ENCODE measurements around the gene COG2. TPM values are rescaled to one million over a fixed set of nuclear protein-coding genes. Genes with fewer than 3 reads are reported as not detected.
"Not testable (repeated sequence)": the region's sequence is repeated elsewhere in the genome, so short reads cannot be mapped to it uniquely, and the experiment has no call there.

COG2 gene
- total RNA-seq, 1 experiment from 2014 or later, result 26.7 TPM

GRCh38 chr1:230691615-230692014 is 49.3 kb downstream of the COG2 start:
- H3K4me3 ChIP-seq, result no peak overlapping the region
- no peaks in the 10 kb centered on the region for H3K27me3 ChIP-seq (replicated peaks)
- no peaks in the 10 kb centered on the region for H3K9me3 ChIP-seq (replicated peaks)
- H3K36me3 ChIP-seq, result peaks cover 44% of the 10 kb centered on the region
- no peak for DNase-seq (ENCODE audit: low read depth in 1 of 2, low spot score in 2 of 2)
- H3K27ac ChIP-seq, result no peak overlapping the region
- H3K4me1 ChIP-seq (replicated peaks), result no peaks in the 10 kb centered on the region

DNA sequence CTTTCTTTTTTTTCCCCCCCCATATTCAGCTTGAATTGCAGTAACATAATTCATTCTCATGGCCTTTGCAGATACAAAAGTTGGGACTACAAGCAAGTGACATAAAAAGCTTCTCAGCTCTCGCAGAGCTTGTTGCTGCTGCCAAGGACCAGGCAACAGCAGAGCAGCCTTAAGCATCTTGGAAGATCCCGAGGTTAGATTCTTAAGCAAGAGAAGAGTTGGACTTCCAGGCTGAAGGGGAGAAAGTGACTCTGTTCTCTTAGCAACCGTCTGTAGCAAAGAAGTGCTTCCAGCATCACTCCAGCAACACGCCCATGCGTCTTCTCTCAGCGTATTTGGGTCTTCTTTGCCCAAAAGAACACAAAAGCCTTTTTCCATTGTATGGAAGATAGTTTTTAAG is 50.9 kb downstream of the COG2 start:
- H3K36me3 ChIP-seq, result peaks cover 35% of the 10 kb centered on the region
- no peaks in the 10 kb centered on the region for H3K9me3 ChIP-seq (replicated peaks)
- no peaks in the 10 kb centered on the region for H3K27me3 ChIP-seq (replicated peaks)
- DNase-seq (ENCODE audit: low read depth in 1 of 2, low spot score in 2 of 2), result no peak
- no peak overlapping the region for H3K27ac ChIP-seq
- H3K4me3 ChIP-seq, result no peak overlapping the region
- H3K4me1 ChIP-seq (replicated peaks), result no peaks in the 10 kb centered on the region

DNA sequence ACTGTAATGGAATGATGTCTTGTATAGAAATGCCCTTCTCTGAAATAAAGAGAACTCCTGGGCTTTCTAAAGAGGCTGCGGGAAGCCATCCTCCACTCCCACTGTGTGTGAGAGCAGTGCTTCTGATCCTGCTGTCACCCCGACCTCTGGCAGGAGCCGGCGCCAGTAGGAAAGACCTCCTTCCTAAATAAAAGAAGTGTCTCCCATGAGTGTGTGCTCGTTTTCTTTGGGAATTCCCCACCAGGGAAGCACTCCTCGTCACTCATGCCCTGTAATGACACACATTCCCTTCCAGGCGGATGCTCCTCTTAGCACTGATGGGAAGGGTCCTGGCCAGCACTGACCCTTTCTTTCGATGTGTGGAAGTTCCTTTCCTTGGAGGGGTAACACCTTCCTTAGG is 51.5 kb downstream of the COG2 start:
- H3K4me3 ChIP-seq, result no peak overlapping the region
- no peaks in the 10 kb centered on the region for H3K27me3 ChIP-seq (replicated peaks)
- peaks cover 32% of the 10 kb centered on the region for H3K36me3 ChIP-seq
- no peaks in the 10 kb centered on the region for H3K9me3 ChIP-seq (replicated peaks)
- no peaks in the 10 kb centered on the region for H3K4me1 ChIP-seq (replicated peaks)
- DNase-seq (ENCODE audit: low read depth in 1 of 2, low spot score in 2 of 2), result no peak
- H3K27ac ChIP-seq, result no peak overlapping the region

- Histone ChIP-seq H3K4me3 (no peak overlapping the region), H3K9me3 (replicated peaks) (no peaks in the 10 kb centered on the region), H3K27me3 (replicated peaks) (no peaks in the 10 kb centered on the region), H3K36me3 (peaks cover 29% of the 10 kb centered on the region), H3K27ac (no peak overlapping the region), H3K4me1 (replicated peaks) (no peaks in the 10 kb centered on the region)
- no peak for DNase-seq (ENCODE audit: low read depth in 1 of 2, low spot score in 2 of 2)
Measured at GRCh38 chr1:230694464-230694863, 52.2 kb downstream of the COG2 start.

GRCh38 chr1:230694991-230695390 is 52.7 kb downstream of the COG2 start:
- peaks cover 26% of the 10 kb centered on the region for H3K36me3 ChIP-seq
- H3K4me1 ChIP-seq (replicated peaks), result no peaks in the 10 kb centered on the region
- no peak overlapping the region for H3K4me3 ChIP-seq
- H3K27me3 ChIP-seq (replicated peaks), result no peaks in the 10 kb centered on the region
- no peaks in the 10 kb centered on the region for H3K9me3 ChIP-seq (replicated peaks)
- H3K27ac ChIP-seq, result no peak overlapping the region
- DNase-seq (ENCODE audit: low read depth in 1 of 2, low spot score in 2 of 2), result no peak

- Histone ChIP-seq H3K4me3 (no peak overlapping the region), H3K27ac (no peak overlapping the region), H3K36me3 (peaks cover 16% of the 10 kb centered on the region), H3K27me3 (replicated peaks) (no peaks in the 10 kb centered on the region), H3K4me1 (replicated peaks) (no peaks in the 10 kb centered on the region), H3K9me3 (replicated peaks) (no peaks in the 10 kb centered on the region)
- no peak for DNase-seq (ENCODE audit: low read depth in 1 of 2, low spot score in 2 of 2)
Measured at GRCh38 chr1:230696218-230696617, 53.9 kb downstream of the COG2 start.

- Histone ChIP-seq H3K4me1 (replicated peaks) (no peaks in the 10 kb centered on the region), H3K36me3 (peaks cover 10% of the 10 kb centered on the region), H3K9me3 (replicated peaks) (no peaks in the 10 kb centered on the region)
Measured at GRCh38 chr1:230696722-230697437, 54.6 kb downstream of the COG2 start.

GRCh38 chr1:230698130-230698529 is 55.8 kb downstream of the COG2 start:
- no peak overlapping the region for H3K27ac ChIP-seq
- H3K9me3 ChIP-seq (replicated peaks), result no peaks in the 10 kb centered on the region
- no peak for DNase-seq (ENCODE audit: low read depth in 1 of 2, low spot score in 2 of 2)

More at GRCh38 chr1:230696722-230697437, 54.6 kb downstream of the COG2 start:
- Histone ChIP-seq H3K4me3 (no peak overlapping the region), H3K27ac (no peak overlapping the region), H3K27me3 (replicated peaks) (no peaks in the 10 kb centered on the region)
- no peak for DNase-seq (ENCODE audit: low read depth in 1 of 2, low spot score in 2 of 2)

DNA sequence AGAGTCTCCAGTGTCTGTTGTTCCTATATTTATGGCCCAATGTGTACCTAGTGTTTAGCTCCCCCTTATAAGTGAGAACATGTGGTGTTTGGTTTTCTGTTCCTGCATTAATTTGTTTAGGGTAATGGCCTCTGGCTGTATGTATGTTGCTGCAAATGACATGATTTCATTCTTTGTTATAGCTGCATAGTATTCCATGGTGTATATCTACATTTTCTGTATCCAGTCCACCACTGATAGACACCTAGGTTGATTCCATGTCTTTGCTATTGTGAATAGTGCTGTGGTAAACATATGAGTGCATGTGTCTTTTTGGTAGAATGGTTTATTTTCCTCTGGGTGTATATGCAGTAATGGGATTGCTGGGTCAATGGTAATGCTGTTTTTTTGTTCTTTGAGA is 56.7 kb downstream of the COG2 start:
- not testable (repeated sequence) for H3K27ac ChIP-seq; H3K4me1 ChIP-seq (replicated peaks); H3K36me3 ChIP-seq; H3K9me3 ChIP-seq (replicated peaks); DNase-seq (ENCODE audit: low read depth in 1 of 2, low spot score in 2 of 2); H3K27me3 ChIP-seq (replicated peaks); H3K4me3 ChIP-seq

More at GRCh38 chr1:230698130-230698529, 55.8 kb downstream of the COG2 start:
- Histone ChIP-seq H3K4me1 (replicated peaks) (no peaks in the 10 kb centered on the region), H3K36me3 (peaks cover 8% of the 10 kb centered on the region), H3K4me3 (no peak overlapping the region), H3K27me3 (replicated peaks) (no peaks in the 10 kb centered on the region)

DNA sequence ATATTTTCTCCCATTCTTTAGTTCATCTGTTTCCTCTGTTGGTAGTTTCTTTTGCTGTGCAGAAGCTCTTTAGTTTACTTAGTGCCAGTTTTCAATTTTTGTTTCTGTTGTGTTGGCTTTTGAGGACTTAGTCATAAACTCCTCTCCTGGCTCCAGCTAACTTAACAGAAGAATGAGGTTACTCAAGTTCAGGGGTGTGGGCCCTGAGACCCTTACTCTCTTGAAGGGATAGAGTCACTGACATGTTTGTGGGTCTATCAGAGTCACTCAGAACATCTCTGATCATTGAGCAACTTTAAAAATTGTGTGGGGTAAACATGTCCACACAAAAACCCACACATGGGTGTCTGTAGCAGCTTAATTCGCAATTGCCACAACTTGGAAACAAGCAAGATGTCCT is 57.4 kb downstream of the COG2 start:
- Histone ChIP-seq H3K27me3 (replicated peaks) (no peaks in the 10 kb centered on the region), H3K4me3 (no peak overlapping the region), H3K9me3 (replicated peaks) (no peaks in the 10 kb centered on the region), H3K27ac (no peak overlapping the region), H3K36me3 (no peaks in the 10 kb centered on the region), H3K4me1 (replicated peaks) (no peaks in the 10 kb centered on the region)
- no peak for DNase-seq (ENCODE audit: low read depth in 1 of 2, low spot score in 2 of 2)

GRCh38 chr1:230700132-230700531 is 57.9 kb downstream of the COG2 start:
- Histone ChIP-seq H3K27ac (no peak overlapping the region), H3K4me1 (replicated peaks) (no peaks in the 10 kb centered on the region), H3K9me3 (replicated peaks) (no peaks in the 10 kb centered on the region), H3K27me3 (replicated peaks) (no peaks in the 10 kb centered on the region), H3K36me3 (no peaks in the 10 kb centered on the region), H3K4me3 (no peak overlapping the region)
- no peak for DNase-seq (ENCODE audit: low read depth in 1 of 2, low spot score in 2 of 2)

- DNase-seq (ENCODE audit: low read depth in 1 of 2, low spot score in 2 of 2), result no peak
Measured at GRCh38 chr1:230701434-230701833, 59.2 kb downstream of the COG2 start.

DNA sequence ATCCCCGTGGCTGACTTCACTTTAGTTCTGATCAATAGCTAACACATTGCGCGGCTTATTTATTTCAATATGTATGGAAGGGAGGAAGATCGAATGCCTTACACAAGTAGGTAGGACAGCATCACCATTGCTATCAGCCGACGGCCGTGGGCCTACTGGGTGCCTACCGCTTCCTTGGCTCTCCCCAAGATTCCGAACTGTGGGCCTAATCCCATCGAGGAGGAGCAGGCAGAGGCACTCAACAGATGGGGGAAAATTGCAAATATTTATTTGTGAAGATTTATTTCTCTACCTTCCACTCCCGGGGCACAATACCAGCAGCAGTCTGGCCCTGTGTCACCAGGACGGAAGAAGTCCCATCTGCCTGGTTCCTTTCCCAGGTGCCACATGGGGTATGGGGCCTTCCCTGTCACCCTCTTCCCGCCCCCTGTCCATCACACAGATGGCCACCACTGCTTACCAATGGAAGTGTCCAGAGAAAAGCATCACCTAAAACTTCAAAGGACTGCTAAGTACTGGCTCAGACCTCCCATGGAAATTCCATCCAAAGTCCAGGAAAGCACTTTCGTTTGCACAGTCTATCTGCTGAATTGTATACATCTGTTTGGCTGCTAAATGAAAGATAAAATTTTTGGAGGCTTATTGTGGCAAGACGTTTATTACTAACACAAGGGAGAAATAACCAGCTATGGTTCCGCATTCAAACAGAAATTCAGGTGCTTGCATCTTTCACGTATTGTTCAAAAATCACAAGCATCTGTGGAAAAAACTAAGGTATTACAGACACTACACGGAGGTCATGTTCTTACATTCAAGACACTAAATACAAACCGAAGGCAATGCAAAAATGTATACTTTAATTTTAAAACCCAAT is 59.9 kb downstream of the COG2 start:
- H3K36me3 ChIP-seq, result no peaks in the 10 kb centered on the region
- no peak overlapping the region for H3K27ac ChIP-seq
- H3K4me3 ChIP-seq, result no peak overlapping the region
- no peaks in the 10 kb centered on the region for H3K27me3 ChIP-seq (replicated peaks)
- H3K9me3 ChIP-seq (replicated peaks), result no peaks in the 10 kb centered on the region
- no peak for DNase-seq (ENCODE audit: low read depth in 1 of 2, low spot score in 2 of 2)
- no peaks in the 10 kb centered on the region for H3K4me1 ChIP-seq (replicated peaks)

More at GRCh38 chr1:230701434-230701833, 59.2 kb downstream of the COG2 start:
- no peak overlapping the region for H3K27ac ChIP-seq
- H3K9me3 ChIP-seq (replicated peaks), result no peaks in the 10 kb centered on the region
- H3K4me3 ChIP-seq, result no peak overlapping the region
- H3K36me3 ChIP-seq, result no peaks in the 10 kb centered on the region
- H3K27me3 ChIP-seq (replicated peaks), result no peaks in the 10 kb centered on the region
- H3K4me1 ChIP-seq (replicated peaks), result no peaks in the 10 kb centered on the region

DNA sequence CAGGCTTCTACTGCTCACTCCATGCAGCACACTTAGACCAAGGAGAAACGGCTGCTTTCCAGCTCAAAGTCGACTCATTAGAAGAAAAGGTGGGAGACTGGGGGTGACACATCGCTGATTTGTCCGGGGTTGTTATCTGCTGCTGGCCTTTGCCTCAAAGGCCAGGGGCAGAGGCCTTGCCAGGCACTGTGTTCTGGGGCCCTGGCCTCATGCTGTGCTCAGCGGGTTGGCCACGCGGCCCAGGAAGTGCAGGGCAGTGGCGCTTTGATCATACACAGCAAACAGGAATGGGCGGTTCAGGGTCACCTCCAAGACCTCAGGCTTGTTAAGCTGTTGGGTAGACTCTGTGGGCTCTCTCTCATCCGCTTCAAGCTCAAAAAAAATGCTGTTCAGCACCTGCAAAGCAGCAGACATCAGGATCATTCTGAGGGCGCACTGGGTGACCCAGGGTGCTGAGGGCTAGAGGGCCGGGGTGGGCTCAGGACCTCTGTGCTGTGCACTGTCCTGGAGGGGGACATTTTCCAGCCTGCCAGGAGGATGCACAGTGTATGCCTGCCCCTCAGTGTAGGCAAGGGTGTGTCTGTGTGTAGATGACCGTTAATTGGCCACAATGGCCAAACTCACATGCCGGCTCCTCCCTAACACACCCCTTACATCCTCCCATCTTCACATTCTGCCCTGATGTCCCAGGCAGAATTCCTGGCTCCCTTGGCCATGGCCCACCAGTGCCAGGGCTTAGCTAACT is 60.8 kb downstream of the COG2 start:
- Histone ChIP-seq H3K4me1 (replicated peaks) (no peaks in the 10 kb centered on the region), H3K27me3 (replicated peaks) (no peaks in the 10 kb centered on the region), H3K9me3 (replicated peaks) (no peaks in the 10 kb centered on the region), H3K4me3 (no peak overlapping the region), H3K36me3 (no peaks in the 10 kb centered on the region), H3K27ac (no peak overlapping the region)
- no peak for DNase-seq (ENCODE audit: low read depth in 1 of 2, low spot score in 2 of 2)

Data from SJSA1 (cell line).